ENCODE measurements around the gene ERC2.

Gene ERC2

DNA sequence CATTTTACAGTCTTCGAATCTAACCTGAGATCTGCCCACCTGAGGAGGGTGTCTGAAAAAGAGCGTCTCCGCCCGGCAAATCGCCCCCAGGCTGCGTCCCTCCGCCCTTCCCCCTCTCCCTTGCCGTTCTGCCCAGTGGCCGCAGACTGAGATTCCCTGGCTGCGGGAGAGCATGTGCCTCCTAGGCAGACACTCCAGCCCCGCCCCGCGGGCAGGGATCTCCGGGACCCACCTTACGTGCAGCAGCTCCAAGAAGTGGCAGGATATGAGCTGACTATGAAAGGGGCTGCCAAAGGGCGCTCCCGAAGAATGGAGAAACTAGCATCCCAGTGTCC lies 978.5 kb downstream of the ERC2 start:
- Histone ChIP-seq H3K4me3 (ENCODE audit: low read depth, low read length) (no peak overlapping the region), H3K36me3 (no peaks in the 10 kb centered on the region), H3K9me3 (no peaks in the 10 kb centered on the region), H3K4me1 (no peaks in the 10 kb centered on the region), H3K27me3 (peaks cover 51% of the 10 kb centered on the region)
- no peak for DNase-seq
- no peak for TF ChIP-seq CTCF (IDR thresholded peaks at IDR 0.05; ENCODE audit: low read depth, low read length)

DNA sequence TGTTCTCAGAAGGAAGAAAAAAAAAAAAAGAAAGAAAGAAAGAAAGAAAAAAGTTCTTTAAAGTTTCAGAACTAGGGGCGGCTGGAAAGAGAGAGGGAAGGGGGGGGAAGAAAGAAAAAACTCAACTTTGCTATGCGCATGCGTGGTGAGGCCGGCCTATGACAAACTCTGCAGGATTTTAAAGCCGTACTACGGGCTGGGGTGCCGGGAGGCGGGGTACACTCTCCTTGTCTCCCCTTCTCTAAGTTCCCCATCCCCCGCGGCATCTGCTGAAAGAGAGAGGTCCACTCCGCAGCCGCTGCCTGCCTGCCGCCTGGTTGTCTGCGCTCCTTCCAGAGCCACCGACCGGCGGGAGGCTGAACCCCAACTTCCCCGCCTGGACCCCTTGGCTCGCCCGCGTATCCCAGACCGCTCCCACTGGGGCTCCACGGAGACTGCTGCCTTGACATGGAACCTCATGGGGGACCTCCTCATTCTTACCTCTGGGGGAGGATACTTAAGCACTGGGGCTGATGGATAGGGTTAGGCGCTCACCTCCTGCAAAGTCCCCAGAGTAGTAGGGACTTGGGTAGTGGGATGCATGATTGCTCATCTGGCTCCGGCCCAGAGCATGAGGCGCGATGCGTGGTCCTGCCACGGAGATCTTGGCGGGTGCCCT lies 979.7 kb downstream of the ERC2 start:
- TF ChIP-seq CTCF (IDR thresholded peaks at IDR 0.05; ENCODE audit: low read depth, low read length): no peak
- H3K4me3 ChIP-seq (ENCODE audit: low read depth, low read length): no peak overlapping the region
- no peak for DNase-seq
- H3K27me3 ChIP-seq: peaks cover 57% of the 10 kb centered on the region
- no peaks in the 10 kb centered on the region for H3K36me3 ChIP-seq
- H3K9me3 ChIP-seq: no peaks in the 10 kb centered on the region
- H3K4me1 ChIP-seq: no peaks in the 10 kb centered on the region

- TF ChIP-seq CTCF (IDR thresholded peaks at IDR 0.05; ENCODE audit: low read depth, low read length): no peak
- Histone ChIP-seq H3K27me3 (peaks cover 60% of the 10 kb centered on the region), H3K4me1 (no peaks in the 10 kb centered on the region), H3K4me3 (ENCODE audit: low read depth, low read length) (peak overlapping the region; percentile 23; the same call in 1 of the 2 replicates), H3K36me3 (no peaks in the 10 kb centered on the region), H3K9me3 (no peaks in the 10 kb centered on the region)
- no peak for DNase-seq
Observed at GRCh38 chr3:55487381-55488241, 980.7 kb downstream of the ERC2 start.

GRCh38 chr3:55486857-55487380 lies 981.3 kb downstream of the ERC2 start, which contains the start of gene WNT5A:
WNT5A (minus strand) TSS chr3:55487306; CDS start chr3:55486985, 321 bp downstream.
- peaks cover 66% of the 10 kb centered on the region for H3K27me3 ChIP-seq
- H3K4me3 ChIP-seq (ENCODE audit: low read depth, low read length): peak within 1 kb of the TSS; percentile 23; the same call in 1 of the 2 replicates
- no peak for DNase-seq
- no peaks in the 10 kb centered on the region for H3K4me1 ChIP-seq
- H3K9me3 ChIP-seq: no peaks in the 10 kb centered on the region
- no peak for TF ChIP-seq CTCF (IDR thresholded peaks at IDR 0.05; ENCODE audit: low read depth, low read length)
- H3K36me3 ChIP-seq: no peaks in the 10 kb centered on the region

DNA sequence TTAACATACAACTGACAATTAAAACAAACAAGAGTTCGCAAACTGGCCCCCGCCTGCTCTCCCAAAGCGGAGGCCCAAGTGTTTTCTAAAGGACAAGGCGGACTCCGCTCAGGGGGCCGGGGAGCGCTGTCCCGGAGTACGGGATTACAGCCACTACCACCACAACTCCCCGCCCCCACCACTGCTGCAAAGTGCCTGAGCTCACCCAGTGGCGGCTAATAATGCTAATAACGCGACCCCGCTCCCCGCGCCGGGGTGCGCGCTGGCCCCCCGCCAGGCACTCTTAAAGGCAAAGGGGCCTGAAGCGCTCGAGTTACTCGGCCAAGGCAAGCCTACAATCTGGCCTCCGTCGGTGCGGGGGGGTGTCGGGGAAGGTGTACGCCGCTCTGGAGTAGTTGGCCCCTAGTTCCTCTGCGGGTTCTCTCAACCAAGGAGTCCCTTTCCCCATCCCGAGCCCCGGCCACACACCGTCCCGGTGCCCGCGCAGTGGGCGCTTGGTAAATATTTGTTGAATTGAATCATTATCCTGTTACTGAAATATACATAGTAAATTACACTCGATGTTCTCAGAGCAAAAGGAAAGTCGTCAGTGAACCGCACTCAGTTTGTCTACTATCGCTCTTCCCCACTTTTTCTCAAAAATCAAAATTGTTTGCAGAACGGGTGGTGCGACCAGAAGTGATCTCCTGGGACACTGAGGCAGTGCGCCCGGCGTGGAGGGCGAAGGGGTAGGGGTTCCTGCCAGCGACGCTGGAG lies 982.0 kb downstream of the ERC2 start:
- no peak for TF ChIP-seq CTCF (IDR thresholded peaks at IDR 0.05; ENCODE audit: low read depth, low read length)
- no peaks in the 10 kb centered on the region for H3K9me3 ChIP-seq
- no peaks in the 10 kb centered on the region for H3K4me1 ChIP-seq
- H3K4me3 ChIP-seq (ENCODE audit: low read depth, low read length): no peak overlapping the region
- DNase-seq: no peak
- no peaks in the 10 kb centered on the region for H3K36me3 ChIP-seq
- peaks cover 71% of the 10 kb centered on the region for H3K27me3 ChIP-seq
